Ishikawa (cell line): ENCODE measurements around the gene COPE.

Experiments
- CEBPB ChIP-seq: IDR thresholded peaks from 2 replicates; pipeline ENCODE4 v1.6.1; 2012
- CREB1 ChIP-seq: IDR thresholded peaks from 2 replicates; pipeline ENCODE4 v1.6.1; 2012; ENCODE audit warnings: low read depth
- EGR1 ChIP-seq: IDR thresholded peaks from 2 replicates; pipeline ENCODE4 v1.6.1; 2012
- EP300 ChIP-seq: IDR thresholded peaks from 2 replicates; pipeline ENCODE4 v1.6.1; 2012; ENCODE audit warnings: borderline replicate concordance
- FOXM1 ChIP-seq: IDR thresholded peaks from 2 replicates; pipeline ENCODE4 v1.6.1; 2012; ENCODE audit warnings: low read depth, borderline replicate concordance
- MAX ChIP-seq: IDR thresholded peaks from 2 replicates; pipeline ENCODE4 v1.6.1; 2012
- RAD21 ChIP-seq: IDR thresholded peaks from 2 replicates; pipeline ENCODE4 v1.6.1; 2012; ENCODE audit warnings: low read depth
- TAF1 ChIP-seq: IDR thresholded peaks from 2 replicates; pipeline ENCODE4 v1.6.1; 2012; ENCODE audit warnings: low read depth, mild to moderate bottlenecking
- ZBTB7A ChIP-seq: IDR thresholded peaks from 2 replicates; pipeline ENCODE4 v1.6.1; 2012; ENCODE audit warnings: low read depth
- TF ChIP-seq, protein P1 (sequence below): IDR thresholded peaks from 2 replicates; pipeline ENCODE4 v1.6.1; 2012; ENCODE audit warnings: low read depth, mild to moderate bottlenecking

GRCh38 chr19:18876865-18877264 is 42.3 kb downstream of the COPE start:
- TF ChIP-seq CREB1 (no peak), TAF1 (no peak), RAD21 (no peak), MAX (no peak), CEBPB (no peak), ZBTB7A (no peak), EGR1 (no peak), FOXM1 (no peak), EP300 (no peak)
- TF ChIP-seq, protein P1, sequence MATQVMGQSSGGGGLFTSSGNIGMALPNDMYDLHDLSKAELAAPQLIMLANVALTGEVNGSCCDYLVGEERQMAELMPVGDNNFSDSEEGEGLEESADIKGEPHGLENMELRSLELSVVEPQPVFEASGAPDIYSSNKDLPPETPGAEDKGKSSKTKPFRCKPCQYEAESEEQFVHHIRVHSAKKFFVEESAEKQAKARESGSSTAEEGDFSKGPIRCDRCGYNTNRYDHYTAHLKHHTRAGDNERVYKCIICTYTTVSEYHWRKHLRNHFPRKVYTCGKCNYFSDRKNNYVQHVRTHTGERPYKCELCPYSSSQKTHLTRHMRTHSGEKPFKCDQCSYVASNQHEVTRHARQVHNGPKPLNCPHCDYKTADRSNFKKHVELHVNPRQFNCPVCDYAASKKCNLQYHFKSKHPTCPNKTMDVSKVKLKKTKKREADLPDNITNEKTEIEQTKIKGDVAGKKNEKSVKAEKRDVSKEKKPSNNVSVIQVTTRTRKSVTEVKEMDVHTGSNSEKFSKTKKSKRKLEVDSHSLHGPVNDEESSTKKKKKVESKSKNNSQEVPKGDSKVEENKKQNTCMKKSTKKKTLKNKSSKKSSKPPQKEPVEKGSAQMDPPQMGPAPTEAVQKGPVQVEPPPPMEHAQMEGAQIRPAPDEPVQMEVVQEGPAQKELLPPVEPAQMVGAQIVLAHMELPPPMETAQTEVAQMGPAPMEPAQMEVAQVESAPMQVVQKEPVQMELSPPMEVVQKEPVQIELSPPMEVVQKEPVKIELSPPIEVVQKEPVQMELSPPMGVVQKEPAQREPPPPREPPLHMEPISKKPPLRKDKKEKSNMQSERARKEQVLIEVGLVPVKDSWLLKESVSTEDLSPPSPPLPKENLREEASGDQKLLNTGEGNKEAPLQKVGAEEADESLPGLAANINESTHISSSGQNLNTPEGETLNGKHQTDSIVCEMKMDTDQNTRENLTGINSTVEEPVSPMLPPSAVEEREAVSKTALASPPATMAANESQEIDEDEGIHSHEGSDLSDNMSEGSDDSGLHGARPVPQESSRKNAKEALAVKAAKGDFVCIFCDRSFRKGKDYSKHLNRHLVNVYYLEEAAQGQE: no peak
